GM18907 (cell line): Measurements from ENCODE around the gene CAMTA1.

Experiments used
- ATAC-seq: cut with Tn5 transposase; IDR thresholded peaks from one replicate; pipeline ENCODE4 v1.9.1; 2021; ENCODE audit warnings: mild to moderate bottlenecking, moderate library complexity; ENCODE audit not compliant: unreplicated experiment

Gene CAMTA1

DNA sequence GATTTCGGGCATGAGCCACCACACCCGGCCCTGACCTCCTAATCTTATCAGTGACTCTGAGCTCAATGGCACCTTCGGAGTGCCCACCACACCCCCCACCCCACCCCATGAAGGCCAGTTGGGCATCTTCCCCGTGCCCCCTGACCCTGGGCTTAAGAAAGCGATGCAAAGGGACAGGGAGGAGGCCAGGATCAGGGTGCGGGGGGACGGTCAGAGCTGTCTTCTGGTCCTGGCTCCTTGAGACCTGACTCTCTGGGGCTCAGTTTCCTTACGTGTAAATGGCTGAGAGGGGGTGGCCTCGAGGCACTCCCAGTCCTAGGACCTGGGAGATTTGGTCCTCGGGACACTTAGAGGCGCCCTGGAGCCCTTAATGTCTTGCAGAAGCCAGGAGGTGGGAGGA is 881.9 kb downstream of the CAMTA1 start:
- ATAC-seq = no peak

GRCh38 chr1:7667625-7668218 is 882.5 kb downstream of the CAMTA1 start:
- ATAC-seq = no peak

- ATAC-seq = no peak
Measured at GRCh38 chr1:7669559-7670311, 884.5 kb downstream of the CAMTA1 start.

DNA sequence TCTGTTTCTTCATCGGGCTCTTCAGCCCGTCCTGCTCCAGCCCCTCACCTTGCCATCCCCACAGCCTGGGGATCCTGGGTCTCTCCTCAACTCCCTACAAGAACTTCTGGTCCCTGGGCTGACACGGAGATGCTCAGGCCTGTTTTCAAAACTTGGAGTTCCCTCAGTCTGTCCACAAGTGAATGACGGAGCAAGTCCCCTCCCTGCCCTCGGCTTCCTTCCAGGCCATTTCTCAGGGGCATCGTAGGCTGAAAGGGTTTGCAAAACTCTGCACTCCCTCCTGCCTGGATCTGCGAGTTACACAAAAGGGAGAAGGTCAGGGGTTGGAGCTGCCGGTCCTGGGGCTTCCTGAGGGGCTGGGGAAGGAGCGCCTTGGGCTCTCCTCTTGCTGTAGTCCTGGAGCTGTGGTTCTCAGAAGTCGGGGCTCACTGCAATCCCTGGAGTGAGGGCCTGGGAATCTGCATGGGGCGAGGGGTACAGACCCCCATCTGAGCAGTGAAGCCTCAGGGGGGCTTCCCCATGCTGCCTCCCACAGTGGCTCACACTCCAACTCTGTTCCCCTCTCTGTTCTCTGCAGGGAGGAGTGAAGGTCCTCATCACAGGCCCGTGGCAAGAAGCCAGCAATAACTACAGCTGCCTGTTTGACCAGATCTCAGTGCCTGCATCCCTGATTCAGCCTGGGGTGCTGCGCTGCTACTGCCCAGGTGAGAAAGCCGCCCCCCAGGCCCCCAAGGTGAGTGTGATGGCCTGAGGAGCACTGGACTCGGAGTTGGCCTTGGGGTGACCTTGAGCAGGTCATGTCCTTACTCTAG is 885.3 kb downstream of the CAMTA1 start:
- no peak for ATAC-seq

DNA sequence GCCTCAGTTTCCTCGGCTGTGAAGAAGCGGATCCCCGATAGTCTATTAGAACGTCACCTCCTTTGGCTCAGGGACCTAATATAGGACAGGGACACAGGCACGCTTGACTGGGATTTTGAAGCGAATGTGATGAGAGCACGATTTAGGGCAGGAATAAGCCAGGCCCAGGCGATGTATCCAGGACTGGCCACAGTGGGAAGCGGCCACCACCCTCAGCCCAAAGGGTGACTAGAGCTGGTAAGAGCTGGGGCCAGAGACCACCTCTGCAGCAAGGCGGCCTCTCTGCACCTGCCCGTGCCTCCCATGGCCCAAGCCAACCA is 885.9 kb downstream of the CAMTA1 start:
- ATAC-seq = no peak

GRCh38 chr1:7671676-7672075 is 886.4 kb downstream of the CAMTA1 start:
- no peak for ATAC-seq

- ATAC-seq = no peak
Measured at GRCh38 chr1:7672864-7673263, 887.6 kb downstream of the CAMTA1 start.

DNA sequence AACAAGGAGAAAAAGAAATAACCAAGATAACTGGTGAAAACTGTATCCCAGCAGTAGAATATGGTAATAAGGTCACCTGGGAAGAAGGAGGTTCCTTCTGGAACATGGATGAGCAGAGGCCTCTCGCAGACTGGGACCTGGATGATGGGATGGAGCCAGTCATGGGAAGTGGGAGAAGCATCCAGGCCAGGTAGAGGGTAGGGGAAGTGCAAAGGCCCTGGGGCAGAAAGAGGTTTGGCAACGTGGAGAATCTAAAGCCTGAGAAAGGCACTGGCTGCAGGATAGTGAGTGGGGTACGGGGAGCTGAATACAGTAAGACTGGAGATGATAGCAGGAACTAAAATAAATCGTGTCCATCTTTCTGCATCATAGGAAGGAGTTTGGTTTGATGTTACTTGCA is 889.7 kb downstream of the CAMTA1 start:
- no peak for ATAC-seq

- ATAC-seq = no peak
Measured at GRCh38 chr1:7675431-7676273, 890.4 kb downstream of the CAMTA1 start.

DNA sequence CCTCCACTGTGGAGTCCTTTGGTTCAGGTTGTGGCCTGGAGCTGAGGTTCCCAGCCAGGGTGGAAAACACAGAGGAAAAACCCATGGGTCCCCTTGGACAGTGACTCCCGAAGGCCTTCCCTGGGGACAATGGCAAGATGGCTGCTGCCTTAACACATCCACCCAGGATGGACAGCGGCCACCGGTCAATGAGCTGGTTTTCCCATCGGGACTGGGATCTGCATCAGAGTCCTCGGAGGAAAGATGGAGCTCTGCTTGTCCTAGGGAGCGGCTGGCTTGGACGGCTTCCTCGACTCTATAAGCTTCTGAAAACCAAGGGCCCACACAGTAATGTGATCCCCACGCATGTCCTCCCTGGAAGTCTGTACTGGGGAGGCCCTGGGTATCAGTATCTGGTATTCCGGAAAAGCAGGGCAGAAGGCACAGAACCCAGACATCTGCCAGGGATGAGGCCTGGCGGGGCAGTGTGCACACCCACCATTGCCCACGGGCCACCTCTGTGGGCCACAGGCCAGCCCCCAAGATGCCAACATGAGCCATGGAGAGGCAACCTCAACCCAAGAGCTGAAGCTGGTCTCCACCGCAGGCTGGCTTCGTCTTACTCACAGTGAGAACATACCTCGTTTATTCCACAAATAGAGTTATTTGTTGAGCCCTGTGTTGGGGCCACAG is 891.2 kb downstream of the CAMTA1 start:
- no peak for ATAC-seq

DNA sequence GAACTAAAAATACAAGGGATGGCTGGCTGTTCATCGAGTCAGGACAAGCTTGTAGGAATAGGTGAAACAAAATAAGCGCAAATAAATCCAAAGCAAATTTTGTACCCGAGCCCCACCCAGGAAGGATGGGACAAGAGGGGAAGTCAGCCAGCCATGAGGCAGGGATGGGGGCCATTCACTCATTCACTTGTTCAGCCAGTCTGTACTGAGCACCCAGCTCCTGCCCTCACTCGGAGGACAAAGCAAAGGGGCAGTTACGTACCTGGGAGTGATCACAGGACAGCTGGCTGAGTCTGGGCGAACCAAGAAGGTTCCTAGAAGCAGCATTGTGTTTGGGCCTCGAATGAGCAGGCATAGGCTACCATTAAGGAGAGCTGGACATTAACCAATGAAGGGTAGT is 891.9 kb downstream of the CAMTA1 start:
- no peak for ATAC-seq

- ATAC-seq = no peak
Measured at GRCh38 chr1:7677815-7678214, 892.6 kb downstream of the CAMTA1 start.

DNA sequence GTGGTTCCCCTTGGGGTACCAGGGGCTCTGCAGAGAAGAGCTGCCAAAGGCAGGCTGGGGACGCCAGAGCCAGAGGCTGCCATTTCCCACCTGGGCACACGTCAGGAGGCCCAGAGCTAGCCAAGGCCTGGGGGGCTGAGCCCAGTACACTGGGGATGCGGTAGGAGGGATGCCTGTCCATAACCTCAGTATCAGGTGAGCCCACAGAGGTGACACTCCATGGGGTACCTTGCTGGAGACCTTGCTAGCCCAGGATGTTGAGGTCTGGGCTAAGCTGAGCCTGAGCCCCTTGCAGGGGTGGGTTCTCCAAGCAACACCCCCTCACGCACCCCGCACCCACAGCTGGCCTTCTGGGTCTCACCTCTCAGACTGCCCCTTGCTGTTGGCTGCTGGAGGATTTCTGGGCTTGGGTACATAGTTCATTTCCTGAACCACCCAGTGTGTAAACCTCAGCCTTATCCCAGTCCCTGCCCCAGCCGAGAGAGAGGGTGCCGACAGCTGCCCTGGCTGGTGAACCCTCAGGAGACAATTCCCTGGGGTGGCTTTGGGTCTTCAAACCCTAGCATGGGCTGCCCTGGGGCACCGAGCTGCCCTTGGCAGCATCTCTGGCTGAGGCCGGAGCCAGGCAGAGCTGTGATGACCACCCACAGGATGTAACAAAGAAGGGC is 893.4 kb downstream of the CAMTA1 start:
- no peak for ATAC-seq

DNA sequence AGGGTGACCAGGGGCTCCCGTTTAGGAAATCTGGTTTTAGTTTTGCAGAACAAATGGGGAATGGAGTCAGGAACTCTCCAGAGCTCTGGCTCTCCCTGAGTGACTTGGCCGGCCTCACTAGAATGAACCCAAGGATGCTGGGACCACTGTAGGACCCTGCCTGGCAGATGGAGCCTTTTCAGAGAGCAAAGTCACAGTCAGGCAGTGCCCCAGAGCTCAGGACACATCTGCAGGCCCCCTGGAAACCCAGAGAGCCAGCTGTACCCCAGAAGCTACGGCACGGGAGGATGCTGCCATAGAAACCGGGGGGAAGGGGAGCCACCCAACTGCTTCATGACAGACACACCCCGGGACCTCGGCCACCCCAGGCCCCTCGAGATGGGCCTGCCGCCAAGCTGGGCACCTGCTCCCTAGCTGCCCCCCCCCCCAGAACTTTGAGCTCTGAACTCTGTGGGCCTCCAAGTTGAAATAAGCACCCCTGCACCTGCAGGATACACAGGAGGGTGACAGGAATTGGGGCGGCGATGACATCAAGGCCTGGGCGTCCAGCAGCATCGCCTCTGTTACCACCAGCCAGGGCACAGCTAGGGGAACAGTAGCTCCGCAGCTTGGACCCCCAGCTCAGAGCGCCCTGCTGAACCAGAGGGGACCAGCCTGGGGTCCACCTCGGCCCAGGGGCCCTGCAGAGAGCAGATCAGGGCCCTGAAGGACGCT is 894.1 kb downstream of the CAMTA1 start:
- ATAC-seq = no peak

- ATAC-seq = no peak
Measured at GRCh38 chr1:7679873-7680206, 894.6 kb downstream of the CAMTA1 start.

GRCh38 chr1:7680207-7680954 is 895.1 kb downstream of the CAMTA1 start:
- ATAC-seq = no peak

DNA sequence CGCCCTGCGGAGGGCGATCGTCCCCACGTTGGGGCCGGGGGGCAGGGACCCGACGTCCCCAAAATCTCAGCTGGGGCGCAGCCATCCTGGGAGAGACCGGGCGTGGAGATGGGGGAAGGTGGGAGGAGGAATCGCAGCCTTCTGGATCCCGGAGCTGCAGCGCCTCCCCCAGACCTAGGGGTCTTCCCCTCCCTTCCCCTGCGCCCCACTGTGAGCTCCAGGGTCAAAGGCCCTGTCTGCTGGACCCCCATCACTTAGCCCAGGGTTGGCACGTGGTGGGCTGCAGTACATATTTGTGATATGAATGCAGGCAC is 895.7 kb downstream of the CAMTA1 start:
- no peak for ATAC-seq

DNA sequence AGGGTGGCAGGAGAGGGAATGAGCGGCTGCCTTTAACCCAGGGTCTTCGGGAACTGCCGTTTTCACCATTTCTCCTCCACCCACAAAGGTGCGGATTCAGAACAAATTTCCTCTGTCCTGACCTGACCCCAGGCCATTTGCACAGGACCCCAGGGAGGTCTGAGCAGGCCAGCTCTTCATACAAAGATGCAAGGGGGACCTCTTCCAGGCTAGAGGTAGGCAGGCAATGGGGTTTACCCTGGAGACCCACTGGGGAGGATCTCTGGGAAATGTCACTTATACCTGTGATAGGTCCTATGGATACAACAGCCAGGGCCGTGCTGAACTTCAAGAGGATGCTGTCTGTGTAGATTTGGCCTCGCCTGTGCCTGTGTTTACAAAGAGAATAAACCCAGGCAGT is 896.1 kb downstream of the CAMTA1 start:
- no peak for ATAC-seq

DNA sequence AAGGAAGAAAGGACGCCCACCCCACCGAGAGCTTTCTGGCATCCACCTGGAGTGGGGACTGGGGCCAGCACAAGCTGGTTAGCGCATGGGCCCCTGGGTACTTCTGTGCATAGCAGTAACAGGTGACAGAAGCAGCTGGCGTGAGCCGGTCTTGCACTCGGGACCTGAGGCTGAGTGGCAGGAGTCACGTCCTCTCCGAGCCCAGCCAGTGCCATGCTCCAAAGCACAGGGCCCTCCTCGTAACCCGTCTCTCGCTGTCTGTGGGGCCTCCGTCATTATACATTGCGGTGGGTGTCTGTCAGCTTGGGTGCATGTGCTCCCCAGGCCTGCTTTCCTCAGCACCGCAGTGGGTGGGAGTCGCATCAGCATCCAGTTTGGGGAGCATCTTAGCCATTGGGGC is 898.3 kb downstream of the CAMTA1 start:
- ATAC-seq = no peak
